GM18867 (cell line): ENCODE data around the gene NMNAT2.

Experiments used
- ATAC-seq: cut with Tn5 transposase; IDR thresholded peaks from one replicate; pipeline ENCODE4 v1.9.1; 2021; ENCODE audit warnings: mild to moderate bottlenecking, moderate library complexity; ENCODE audit not compliant: unreplicated experiment

NMNAT2 gene

DNA sequence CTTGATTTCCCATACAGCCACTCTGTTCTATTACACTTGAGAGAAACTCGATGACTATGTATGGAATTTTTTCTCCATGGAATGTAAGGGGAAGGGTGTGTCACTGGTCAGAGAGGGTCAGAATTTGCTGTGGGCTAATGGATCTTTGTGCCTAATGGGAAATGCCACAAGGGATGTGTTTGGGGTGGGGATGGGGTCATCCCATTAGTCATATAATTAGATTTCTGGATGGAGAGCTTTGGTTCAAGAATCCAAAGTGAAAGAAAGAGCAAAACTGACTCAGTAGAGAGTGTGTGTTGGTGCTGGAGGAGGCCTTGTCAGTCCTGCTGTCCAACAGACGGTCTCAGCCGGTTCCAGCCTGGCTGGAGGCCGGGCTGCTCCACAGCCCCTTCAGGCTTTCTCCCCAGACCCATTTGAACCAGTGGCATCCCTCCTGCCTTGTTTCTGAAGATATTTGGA lies 145.8 kb downstream of the NMNAT2 start:
- no peak for ATAC-seq

DNA sequence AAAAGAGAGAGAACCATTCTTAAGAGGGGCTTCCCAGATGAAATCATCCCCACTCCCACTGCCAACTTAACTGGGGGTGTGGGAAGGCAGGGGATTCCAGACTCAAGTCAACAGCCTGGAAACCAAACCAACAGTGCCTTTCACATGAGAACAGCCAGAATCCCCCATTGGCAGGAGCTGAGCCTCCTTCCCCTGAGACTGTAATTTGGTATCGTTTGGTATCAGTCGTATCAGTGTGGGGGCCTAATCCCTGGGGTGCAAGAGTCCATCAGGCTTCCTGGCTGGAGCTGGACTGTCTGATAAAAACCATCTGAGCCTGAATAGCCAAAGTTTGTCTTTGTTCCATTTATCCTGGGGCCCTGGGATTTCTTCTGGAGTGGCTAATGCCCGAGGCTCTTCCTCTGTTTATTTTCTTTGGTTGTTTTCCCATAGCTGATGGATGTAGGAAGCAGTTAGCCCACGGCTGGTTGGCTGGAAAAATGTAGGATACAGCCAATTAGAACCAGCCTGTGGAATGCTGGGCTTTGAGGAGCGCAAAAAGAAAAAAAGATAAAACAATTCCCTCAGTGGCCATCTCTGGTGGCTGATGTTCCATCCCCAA lies 147.5 kb downstream of the NMNAT2 start:
- no peak for ATAC-seq

DNA sequence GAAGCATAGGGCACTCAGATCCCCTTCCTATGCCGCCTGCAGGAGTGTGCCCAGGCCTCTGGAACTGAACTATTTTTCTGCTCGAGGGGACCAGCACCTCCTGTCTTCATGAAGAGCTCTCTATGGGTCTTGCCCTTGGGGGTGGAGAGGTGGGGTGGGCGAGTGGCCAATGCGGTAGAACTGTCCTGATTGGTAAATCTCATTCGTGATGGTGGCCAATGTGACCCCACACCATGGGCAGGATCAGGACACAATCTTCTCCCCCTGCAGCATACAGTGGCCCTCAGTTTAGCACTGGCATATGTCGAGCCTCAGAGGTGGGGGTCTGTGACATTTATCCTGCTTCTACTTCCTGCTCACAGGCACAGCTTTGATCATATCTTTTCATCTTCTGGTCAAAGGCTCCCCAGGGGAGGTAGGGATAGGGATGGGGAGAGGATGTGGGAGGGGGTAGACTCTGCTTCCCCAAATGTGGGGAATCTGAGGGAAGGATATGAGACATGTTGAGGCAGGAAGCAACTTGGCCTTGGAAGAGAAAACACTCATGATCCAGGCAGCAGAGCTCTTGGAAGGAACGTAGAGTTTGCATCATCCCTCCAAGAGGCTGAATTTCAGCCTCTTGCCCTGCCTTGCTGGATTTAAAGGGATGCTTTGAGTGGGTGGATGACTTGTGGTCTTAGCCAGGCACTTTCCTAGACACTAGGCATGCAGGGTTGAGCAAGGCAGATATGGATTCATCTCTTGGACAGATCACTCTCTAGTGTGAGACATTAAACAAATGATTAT lies 150.3 kb downstream of the NMNAT2 start:
- ATAC-seq: no peak

DNA sequence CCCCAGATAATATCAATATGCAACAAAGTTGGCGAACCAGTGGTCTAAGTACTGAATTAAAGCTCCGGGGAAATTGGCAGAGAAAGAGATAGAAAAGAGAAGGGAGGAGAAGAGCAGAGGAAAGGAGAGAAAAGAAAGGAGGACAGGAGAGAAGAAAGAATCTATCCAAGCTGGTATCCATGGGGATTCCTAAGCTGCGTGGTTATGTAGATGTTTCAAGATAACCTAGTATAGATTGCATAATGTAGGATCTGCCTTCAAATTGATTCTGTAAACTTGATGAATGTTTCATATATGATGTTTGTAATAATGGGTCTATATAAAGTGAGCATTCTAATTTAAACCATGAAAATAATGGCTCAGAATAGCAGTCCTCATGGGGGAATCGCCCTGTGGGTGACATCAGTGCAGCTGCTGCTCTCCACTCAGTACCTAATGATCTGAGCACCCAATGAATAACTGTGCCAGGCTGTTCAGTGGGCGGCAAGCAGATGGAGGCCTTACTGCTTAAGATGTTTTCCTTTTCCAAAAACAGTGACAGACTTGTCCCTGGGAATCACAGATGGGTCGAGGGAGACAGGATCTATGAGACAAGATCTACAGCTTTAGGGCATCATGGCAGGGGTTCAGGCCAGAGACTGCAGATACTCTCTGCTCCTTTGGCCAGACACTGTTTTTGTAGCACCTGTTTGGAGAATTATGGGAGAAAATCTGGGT lies 154.1 kb downstream of the NMNAT2 start:
- no peak for ATAC-seq

DNA sequence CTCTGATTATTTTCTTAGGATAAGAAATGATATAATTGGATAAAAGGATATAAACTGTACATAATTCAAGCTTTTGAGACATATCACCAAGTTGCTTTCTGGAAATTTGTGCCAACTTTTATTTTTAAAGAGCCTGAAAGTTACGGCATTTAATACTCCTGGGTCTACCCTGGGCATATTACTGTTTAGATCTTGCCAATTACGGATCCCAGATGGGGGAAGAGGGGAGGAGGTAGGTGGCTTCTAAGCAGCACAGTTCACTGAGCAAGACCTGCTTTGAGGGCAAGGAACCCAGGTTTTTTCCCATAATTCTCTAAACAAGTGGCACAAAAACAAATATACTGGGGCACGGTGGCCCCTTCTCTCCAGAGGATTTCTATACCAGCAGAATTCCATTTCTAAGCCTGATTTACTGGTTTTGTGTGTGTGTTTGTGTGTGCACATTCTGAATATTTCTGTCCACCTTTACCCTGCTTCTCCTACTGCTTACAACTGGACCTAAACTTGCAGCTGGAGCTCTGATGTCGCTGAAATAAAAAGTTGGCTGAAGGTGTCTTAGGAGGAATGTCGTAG lies 155.5 kb downstream of the NMNAT2 start:
- no peak for ATAC-seq

DNA sequence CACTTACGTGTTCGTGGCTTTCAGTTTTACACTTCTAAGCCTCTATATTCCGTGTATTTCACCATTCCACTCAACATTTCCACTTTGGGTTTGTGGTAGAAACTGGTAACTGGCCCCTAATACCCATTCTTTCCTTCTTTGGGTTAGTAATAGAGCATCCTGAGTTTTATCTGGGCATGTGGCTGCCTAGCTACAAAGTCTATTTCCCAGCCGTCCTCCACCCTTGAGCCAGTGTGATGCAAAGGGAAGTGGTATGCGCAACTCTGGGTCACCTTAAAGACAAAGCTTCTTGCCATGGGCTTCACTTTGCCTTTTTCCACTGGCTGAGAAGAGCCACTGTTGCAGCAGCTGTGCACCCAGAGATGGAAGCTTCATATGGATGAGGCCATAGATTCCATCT lies 158.3 kb downstream of the NMNAT2 start:
- no peak for ATAC-seq

DNA sequence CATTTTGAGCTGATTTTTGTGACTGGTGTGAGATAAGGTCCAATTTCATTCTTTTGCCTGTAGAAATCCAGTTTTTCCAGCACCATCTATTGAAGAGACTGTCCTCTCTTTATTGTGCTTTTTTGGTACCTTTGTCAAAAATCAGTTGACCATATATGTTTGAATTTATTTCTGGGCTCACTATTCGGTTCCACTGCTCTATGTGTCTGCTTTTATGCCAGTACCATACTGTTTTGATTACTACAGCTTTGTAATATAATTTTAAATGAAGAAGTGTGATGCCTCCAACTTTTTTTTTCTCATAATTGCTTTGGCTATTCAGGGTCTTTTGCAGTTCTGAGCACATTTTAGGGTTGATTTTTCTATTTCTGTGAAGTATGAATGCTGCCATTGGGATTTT lies 163.1 kb downstream of the NMNAT2 start:
- no peak for ATAC-seq

DNA sequence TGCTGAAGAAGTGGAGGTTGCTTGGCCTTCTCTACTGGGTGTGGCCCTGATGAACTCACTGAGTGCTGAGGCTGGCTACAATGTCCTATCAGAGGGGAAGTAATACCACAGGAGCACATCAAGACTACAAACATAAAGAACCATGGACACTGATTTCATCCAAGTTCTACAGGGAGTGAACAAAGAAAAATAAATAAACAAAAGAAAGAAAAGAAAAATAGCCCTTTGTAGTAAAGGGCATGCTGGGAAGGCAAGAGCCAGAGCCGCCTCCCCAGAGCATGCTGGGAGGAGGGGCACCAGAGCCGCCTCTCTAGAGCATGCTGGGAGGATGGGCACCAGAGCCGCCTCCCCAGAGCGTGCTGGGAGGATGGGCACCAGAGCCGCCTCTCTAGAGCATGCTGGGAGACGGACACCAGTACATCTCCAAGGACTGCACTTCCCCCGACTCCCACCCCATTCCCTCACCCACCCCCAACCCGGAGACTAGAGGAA lies 166.2 kb downstream of the NMNAT2 start:
- no peak for ATAC-seq

DNA sequence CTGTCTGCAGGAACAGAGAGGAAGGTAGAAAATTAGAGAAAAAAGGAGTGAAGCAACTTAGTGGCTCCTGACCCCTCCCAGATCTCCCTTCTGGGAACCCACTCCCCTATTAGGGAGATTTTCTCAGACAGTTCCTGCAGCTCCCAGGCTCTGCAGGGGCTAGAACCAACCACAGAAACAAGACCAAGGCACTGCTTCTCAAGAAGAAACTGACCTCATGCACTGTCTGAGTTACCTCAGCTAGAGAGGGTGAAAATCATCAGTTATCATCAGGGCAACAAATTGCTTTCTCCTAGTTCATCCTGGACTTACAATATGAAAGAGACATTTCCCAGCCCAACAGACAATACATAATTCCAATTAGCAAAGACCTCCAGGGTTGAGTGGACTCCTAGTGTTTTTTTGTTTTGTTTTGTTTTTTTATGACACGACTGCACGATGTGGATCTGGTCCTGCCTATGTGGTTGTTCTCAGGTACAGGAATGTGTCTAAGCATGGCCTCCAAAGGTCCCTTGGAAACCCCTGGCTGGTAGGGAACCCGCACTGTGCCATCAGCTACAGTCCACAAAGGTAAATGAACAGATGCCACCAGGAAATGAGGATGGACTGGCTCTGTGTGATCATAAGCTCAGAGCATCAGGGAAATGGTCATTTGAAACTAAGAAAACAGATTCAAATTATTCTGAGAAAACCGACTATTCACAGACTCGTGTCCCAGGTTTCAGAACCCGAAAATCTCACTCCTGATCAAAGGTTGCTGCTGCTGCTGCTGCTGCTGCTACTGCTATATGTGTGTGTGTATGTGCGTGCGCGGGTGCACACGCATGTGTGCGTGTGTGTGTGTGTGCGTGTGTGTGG lies 166.8 kb downstream of the NMNAT2 start:
- no peak for ATAC-seq

DNA sequence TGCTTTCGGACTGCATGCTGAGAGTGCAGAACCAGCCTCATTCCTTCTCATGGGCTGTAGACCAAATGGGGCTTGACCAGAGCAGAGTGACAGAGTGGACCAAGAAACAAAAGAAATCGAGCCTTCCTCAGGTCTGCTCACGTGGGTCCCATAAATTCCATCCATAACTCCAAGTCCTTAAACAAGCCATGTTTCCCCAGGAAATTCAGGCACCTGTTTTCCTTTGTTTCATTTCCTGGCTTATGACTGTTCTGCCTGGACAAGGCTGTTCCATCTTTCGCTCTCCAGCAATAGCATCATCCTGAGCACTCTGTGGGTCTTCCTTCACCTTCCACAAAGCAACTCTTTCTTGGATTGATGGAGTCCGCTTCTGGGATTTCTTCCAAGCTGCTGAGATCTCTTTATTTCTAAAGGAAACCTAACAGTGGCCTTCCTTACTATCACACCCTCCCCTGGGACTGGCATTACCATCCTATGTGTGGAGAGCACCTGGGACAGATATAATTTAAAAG lies 168.2 kb downstream of the NMNAT2 start:
- ATAC-seq: no peak

DNA sequence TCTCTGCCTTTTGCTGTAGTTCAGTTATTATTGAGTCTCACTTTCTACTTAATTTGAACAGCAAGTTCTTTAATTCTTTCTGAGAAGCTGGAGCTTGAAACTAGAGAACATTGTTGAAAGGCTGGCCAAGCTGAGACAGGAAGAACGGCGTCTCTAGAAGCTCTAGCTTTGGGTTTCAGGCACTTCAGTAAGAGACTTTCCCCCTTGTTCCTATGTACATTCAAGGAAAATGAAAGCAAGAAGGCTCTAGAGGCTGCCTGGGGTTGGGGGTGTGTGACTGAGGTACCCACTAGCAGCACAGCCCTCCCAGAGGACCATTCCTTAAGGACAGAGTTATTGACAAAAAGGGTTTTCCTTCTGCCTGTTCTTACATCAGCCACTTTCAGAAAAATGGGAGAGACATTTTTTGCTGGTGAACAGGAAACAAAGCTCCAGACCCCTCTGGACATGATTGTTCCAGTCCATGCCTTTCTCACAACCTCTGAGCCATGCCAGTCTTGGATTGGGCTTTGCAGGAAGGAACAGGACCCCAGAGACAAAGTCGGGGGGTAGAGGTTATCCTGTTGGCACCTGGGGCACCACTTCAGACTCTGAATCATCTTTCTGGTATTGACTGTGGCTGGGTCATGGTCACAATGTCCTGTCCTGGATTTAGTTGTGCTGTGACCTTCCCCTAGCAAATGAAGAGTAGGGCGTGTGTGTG lies 169.0 kb downstream of the NMNAT2 start:
- no peak for ATAC-seq

DNA sequence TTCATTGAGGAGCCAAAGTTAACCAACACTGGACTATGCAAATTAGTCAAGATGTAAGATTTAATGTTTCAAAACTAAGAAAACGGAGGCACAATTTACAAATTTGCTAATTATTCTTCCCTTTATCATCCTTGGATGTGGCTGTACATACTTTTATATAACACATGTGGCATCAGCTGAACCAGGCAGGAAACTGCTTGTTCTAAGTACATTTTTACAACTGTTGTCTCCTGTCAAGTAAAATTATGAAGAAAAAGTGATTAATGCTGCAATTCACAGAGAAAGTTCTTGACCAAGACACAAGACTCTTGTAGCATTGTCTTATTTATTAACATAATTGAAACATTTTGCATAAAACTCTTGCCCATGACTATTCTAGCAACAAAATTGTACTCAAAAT lies 170.2 kb downstream of the NMNAT2 start:
- ATAC-seq: no peak

DNA sequence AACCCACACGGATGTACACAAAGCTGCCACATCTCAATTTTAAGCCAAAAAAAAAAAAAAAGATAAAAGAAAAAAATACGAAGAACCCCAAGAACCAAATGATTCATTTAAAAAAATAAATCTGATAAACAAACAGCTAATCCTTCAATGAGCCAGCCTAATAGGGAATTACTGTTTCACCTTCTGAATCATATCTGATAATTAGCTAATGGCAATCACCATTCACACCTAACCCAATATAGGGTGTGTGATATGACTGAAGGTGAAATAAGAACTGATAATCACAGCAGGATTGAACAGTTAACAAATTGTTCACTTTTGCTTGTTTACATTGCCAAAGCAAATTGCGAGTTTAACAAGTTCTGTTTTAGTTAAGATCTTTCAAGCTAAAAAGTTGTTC lies 170.7 kb downstream of the NMNAT2 start:
- ATAC-seq: no peak

DNA sequence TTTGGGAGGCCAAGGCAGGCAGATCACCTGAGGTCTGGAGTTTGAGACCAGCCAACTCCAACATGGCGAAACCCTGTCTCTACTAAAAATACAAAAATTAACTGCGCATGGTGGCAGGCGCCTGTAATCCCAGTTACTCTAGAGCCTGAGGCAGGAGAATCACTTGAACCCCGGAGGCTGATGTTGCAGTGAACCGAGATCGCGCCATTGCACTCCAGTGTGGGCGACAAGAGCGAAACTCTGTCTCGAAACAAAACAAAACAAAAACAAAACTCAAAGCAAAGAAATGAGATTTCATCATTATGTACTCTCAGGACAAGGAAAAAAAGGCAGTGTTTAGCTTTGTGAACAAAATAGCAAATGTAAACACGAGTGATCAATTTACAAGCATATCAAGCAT lies 171.1 kb downstream of the NMNAT2 start:
- no peak for ATAC-seq

DNA sequence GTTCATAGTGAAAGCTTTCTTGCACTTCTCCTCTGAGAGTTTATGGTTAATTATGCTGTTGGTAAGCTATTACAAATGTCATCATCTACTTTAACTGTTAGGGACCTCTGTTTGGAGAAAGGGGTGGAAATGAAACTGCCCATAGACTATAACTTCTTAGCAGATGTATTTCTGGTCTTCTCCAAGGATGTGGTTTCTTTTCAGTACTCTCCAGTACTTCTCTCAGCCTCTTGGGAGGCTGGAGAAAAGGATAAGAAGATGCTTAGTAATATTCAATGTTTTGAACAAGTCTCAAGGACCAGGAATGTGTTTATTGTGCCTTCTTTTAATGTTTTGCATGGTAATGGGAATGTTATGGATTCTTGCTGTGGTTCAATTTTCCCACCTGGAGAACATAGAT lies 171.7 kb downstream of the NMNAT2 start:
- ATAC-seq: no peak

DNA sequence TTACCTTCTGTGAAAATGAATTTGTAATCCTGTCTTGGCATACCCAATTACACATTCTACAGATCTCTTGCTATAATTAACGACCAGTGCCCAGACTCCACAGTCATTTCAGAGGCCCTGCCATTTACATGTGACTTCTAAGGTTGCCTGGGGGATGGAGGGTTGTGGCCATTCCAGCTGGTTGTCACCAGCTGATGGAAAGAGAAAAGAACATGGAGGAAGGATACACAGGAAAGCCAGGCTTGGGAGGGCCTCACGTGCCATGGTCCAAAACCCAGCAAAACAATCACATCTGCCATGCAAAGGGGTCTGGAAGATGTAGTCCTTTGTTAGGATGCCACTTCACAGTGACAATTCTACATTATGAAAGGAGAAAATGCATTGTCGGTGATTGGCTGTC lies 172.8 kb downstream of the NMNAT2 start:
- ATAC-seq: no peak

DNA sequence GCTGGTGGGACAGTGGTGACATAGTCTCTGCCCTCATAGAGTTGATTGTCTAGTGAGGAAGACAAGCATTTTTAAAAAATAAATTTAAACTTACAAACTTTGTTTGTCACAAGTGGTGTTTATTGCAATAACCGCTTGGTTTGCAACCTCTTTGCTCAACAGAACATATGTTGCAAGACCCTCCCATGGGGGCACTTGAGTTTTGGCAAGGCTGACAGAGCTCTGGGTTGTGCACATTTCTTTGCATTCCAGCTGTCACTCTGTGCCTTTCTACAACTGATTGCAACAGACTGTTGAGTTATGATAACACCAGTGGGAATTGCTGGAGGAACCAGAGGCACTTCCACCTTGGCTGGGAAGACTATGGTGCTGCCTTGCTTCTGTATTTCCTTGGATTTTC lies 173.7 kb downstream of the NMNAT2 start:
- ATAC-seq: no peak

DNA sequence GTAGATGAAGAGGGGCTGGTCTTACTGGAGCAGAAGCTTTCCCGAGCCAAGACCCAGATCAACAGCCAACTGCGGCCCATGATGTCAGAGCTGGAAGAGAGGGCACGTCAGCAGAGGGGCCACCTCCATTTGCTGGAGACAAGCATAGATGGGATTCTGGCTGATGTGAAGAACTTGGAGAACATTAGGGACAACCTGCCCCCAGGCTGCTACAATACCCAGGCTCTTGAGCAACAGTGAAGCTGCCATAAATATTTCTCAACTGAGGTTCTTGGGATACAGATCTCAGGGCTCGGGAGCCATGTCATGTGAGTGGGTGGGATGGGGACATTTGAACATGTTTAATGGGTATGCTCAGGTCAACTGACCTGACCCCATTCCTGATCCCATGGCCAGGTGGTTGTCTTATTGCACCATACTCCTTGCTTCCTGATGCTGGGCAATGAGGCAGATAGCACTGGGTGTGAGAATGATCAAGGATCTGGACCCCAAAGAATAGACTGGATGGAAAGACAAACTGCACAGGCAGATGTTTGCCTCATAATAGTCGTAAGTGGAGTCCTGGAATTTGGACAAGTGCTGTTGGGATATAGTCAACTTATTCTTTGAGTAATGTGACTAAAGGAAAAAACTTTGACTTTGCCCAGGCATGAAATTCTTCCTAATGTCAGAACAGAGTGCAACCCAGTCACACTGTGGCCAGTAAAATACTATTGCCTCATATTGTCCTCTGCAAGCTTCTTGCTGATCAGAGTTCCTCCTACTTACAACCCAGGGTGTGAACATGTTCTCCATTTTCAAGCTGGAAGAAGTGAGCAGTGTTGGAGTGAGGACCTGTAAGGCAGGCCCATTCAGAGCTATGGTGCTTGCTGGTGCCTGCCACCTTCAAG lies 174.8 kb downstream of the NMNAT2 start:
- ATAC-seq: no peak

DNA sequence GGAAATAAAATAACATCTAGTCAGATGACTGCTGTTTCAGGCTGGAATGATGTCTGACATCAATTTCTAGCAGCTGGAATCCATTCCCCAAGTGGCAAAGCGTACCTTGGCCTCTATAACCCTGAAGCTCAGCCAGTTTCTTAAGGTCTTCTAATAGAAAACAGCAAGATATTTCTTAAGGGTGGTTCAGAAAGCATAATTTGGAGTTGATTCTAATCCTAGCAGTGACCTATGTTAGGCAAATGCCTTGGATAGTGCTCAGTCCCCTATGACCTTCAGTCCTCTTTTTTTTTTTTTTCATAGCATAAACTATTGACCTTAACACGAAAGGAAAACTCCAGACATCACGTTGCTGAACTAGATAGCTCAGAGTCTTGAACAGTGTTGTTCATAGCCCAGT lies 175.6 kb downstream of the NMNAT2 start:
- ATAC-seq: no peak
